ENCODE data around the gene DMBX1. TPM values are rescaled to one million over a fixed set of nuclear protein-coding genes. Genes with fewer than 3 reads are reported as not detected.

The DMBX1 gene
- total and polyA plus RNA-seq, 2 of the 13 experiments (the other 11 are each of a cell fraction or from before 2014, with no cell fraction given) = not detected

GRCh38 chr1:46466477-46467182 lies 23.0 kb upstream of the DMBX1 start (continued):
- TF ChIP-seq AKNA (CRISPR knock-in tag; IDR thresholded peaks at IDR 0.05; ENCODE audit: borderline replicate concordance) (no peak), MXD4 (CRISPR knock-in tag; IDR thresholded peaks at IDR 0.05) (no peak), ZNF710 (CRISPR knock-in tag; IDR thresholded peaks at IDR 0.05; ENCODE audit: borderline replicate concordance) (no peak), GABPB1 (CRISPR knock-in tag; IDR thresholded peaks at IDR 0.05) (peak; percentile 25; the same call in 1 of the 2 replicates), AHR (CRISPR knock-in tag; IDR thresholded peaks at IDR 0.05) (no peak), ZEB1 (IDR thresholded peaks at IDR 0.05; ENCODE audit: insufficient replicate concordance, low read depth) (no peak), NAIF1 (CRISPR knock-in tag; IDR thresholded peaks at IDR 0.05; ENCODE audit: borderline replicate concordance) (no peak), TFE3 (CRISPR knock-in tag; IDR thresholded peaks at IDR 0.05) (no peak), ZNF800 (CRISPR knock-in tag; IDR thresholded peaks at IDR 0.05) (no peak), FOSL2 (CRISPR knock-in tag; IDR thresholded peaks at IDR 0.05) (no peak), PPARG (CRISPR knock-in tag; conservative IDR thresholded peaks at IDR 0.05) (no peak), CBX1 (IDR thresholded peaks at IDR 0.05; ENCODE audit: low read depth) (no peak), ADNP (CRISPR knock-in tag; IDR thresholded peaks at IDR 0.05) (no peak), ZNF30 (CRISPR knock-in tag; IDR thresholded peaks at IDR 0.05) (no peak)
